GM23338 (cell line): ENCODE measurements around the gene EFS. TPM values are rescaled to one million over a fixed set of nuclear protein-coding genes. Genes with fewer than 3 reads are reported as not detected.

Experiments
- ATAC-seq: fragments of 200-7000 bp; cut with Tn5 transposase; 3 replicates; pipeline ENCODE4 v1.9.1; 2020
- DNase-seq: peaks from one replicate; pipeline ENCODE4 v3.0.0-alpha.2; 2015; ENCODE audit warnings: low spot score
- H2AFZ ChIP-seq: fragments of 200-600 bp; sonication (generic); 2 replicates; pipeline ENCODE4 v1.8.0; 2016; ENCODE audit warnings: antibody characterized with exemption, mild to moderate bottlenecking, moderate library complexity
- H3F3A ChIP-seq: fragments of 200-600 bp; sonication (generic); replicated peaks from 2 replicates; pipeline ENCODE4 v1.8.0; 2017; ENCODE audit warnings: antibody characterized with exemption, mixed run types, low read depth
- H3K27ac ChIP-seq: fragments of 200-600 bp; sonication (generic); 2 replicates; pipeline ENCODE4 v1.6.1; 2016; ENCODE audit warnings: low read depth
- H3K27me3 ChIP-seq: fragments of 200-600 bp; sonication (generic); 2 replicates; pipeline ENCODE4 v1.8.0; 2016; ENCODE audit warnings: mild to moderate bottlenecking, mixed run types, moderate library complexity; ENCODE audit not compliant: insufficient read depth
- H3K36me3 ChIP-seq: fragments of 200-600 bp; sonication (generic); 2 replicates; pipeline ENCODE4 v1.8.0; 2016; ENCODE audit warnings: mild to moderate bottlenecking; ENCODE audit not compliant: insufficient read depth
- H3K4me1 ChIP-seq: fragments of 200-600 bp; sonication (generic); 2 replicates; pipeline ENCODE4 v1.8.0; 2016; ENCODE audit warnings: mild to moderate bottlenecking, moderate library complexity; ENCODE audit not compliant: insufficient read depth
- H3K4me2 ChIP-seq: fragments of 200-600 bp; sonication (generic); 2 replicates; pipeline ENCODE4 v1.7.1; 2017; ENCODE audit warnings: mixed run types
- H3K4me3 ChIP-seq: fragments of 200-600 bp; sonication (generic); 2 replicates; pipeline ENCODE4 v1.6.1; 2016; ENCODE audit warnings: mixed run types
- H3K79me2 ChIP-seq: fragments of 200-600 bp; sonication (generic); replicated peaks from 2 replicates; pipeline ENCODE4 v1.8.0; 2017; ENCODE audit warnings: mild to moderate bottlenecking; ENCODE audit not compliant: insufficient read depth
- H3K9me2 ChIP-seq: fragments of 200-600 bp; sonication (generic); 2 replicates; pipeline ENCODE4 v1.8.0; 2017; ENCODE audit not compliant: insufficient read depth
- H4K20me1 ChIP-seq: fragments of 200-600 bp; sonication (generic); replicated peaks from 2 replicates; pipeline ENCODE4 v1.8.0; 2017; ENCODE audit warnings: mild to moderate bottlenecking; ENCODE audit not compliant: insufficient read depth
- H3K27ac Mint-ChIP-seq: 2 replicates; pipeline ENCODE4 v1.8.0; 2020; ENCODE audit warnings: inconsistent platforms, mild to moderate bottlenecking, moderate library complexity, mixed read lengths
- H3K27me3 Mint-ChIP-seq: 3 replicates; pipeline ENCODE4 v1.8.0; 2022; ENCODE audit warnings: low read depth, mild to moderate bottlenecking, moderate library complexity, mixed read lengths, inconsistent platforms; ENCODE audit not compliant: insufficient read depth, poor library complexity
- H3K36me3 Mint-ChIP-seq: 3 replicates; pipeline ENCODE4 v1.8.0; 2021; ENCODE audit warnings: low read depth, mild to moderate bottlenecking, inconsistent platforms, moderate library complexity, mixed read lengths
- H3K4me1 Mint-ChIP-seq: 3 replicates; pipeline ENCODE4 v1.8.0; 2020; ENCODE audit warnings: mild to moderate bottlenecking, inconsistent platforms, mixed read lengths
- H3K4me3 Mint-ChIP-seq: 3 replicates; pipeline ENCODE4 v1.8.0; 2021; ENCODE audit warnings: moderate library complexity, mild to moderate bottlenecking, inconsistent platforms, mixed read lengths
- H3K9me3 Mint-ChIP-seq: 3 replicates; pipeline ENCODE4 v1.8.0; 2020; ENCODE audit warnings: moderate library complexity, mild to moderate bottlenecking, inconsistent platforms, mixed read lengths
- EZH2 ChIP-seq: fragments of 200-600 bp; sonication (generic); IDR thresholded peaks from one replicate; pipeline ENCODE4 v1.8.0; 2017; ENCODE audit warnings: antibody characterized with exemption, mild to moderate bottlenecking, low read depth; ENCODE audit not compliant: unreplicated experiment
- EZH2phosphoT487 ChIP-seq: fragments of 200-600 bp; sonication (generic); IDR thresholded peaks from one replicate; pipeline ENCODE4 v1.8.1; 2018; ENCODE audit warnings: antibody characterized with exemption; ENCODE audit not compliant: unreplicated experiment
- NANOG ChIP-seq: IDR thresholded peaks from 2 replicates; pipeline ENCODE4 v1.6.1; 2016; ENCODE audit warnings: antibody characterized with exemption, borderline replicate concordance
- POLR2AphosphoS5 ChIP-seq: IDR thresholded peaks from 2 replicates; pipeline ENCODE4 v1.6.1; 2016; ENCODE audit warnings: antibody characterized with exemption, low read depth
- REST ChIP-seq: IDR thresholded peaks from one replicate; pipeline ENCODE4 v1.6.1; 2018; ENCODE audit warnings: antibody characterized with exemption; ENCODE audit not compliant: unreplicated experiment
- STAT1 ChIP-seq: IDR thresholded peaks from one replicate; pipeline ENCODE4 v1.6.1; 2016; ENCODE audit warnings: antibody characterized with exemption; ENCODE audit not compliant: unreplicated experiment
- ZNF114 ChIP-seq: fragments of 250-450 bp; sonication (Bioruptor Pico); IDR thresholded peaks from 2 replicates; pipeline ENCODE4 v1.5.0; 2020; ENCODE audit warnings: mild to moderate bottlenecking, moderate library complexity
- ZNF331 ChIP-seq: fragments of 250-450 bp; sonication (Bioruptor Pico); IDR thresholded peaks from 2 replicates; pipeline ENCODE4 v1.5.0; 2020; ENCODE audit warnings: low read depth, mild to moderate bottlenecking, moderate library complexity
- polyA plus RNA-seq: library from polyadenylated mRNA; unstranded; fragments of >200 nt; fragmentation: Nextera tagmentation; extraction: Ambion mirVana; gene quantifications from 2 replicates; pipeline ENCODE4 v1.2.1, GENCODE V29; 2016
- total RNA-seq: library from RNA; depleted of rRNA; stranded (reverse); fragments of >200 nt; shearing (Covaris generic); gene quantifications from 2 replicates; pipeline ENCODE4 v1.2.3, GENCODE V29; 2014
- TF ChIP-seq, protein P1 (sequence below), 2 experiments: fragments of 200-600 bp in 1 of 2; sonication (generic) in 1 of 2; conservative IDR thresholded peaks; 2 replicates each; pipeline versions ENCODE4 v1.5.1 to v1.6.1; 2016 to 2017; ENCODE audit warnings: antibody characterized with exemption in 2 of 2, low read depth in 2 of 2, mild to moderate bottlenecking in 2 of 2, moderate library complexity in 1 of 2
- TF ChIP-seq, protein P2 (sequence below): fragments of 250-450 bp; sonication (Bioruptor Pico); IDR thresholded peaks from 2 replicates; pipeline ENCODE4 v1.5.0; 2020; ENCODE audit warnings: mild to moderate bottlenecking, moderate library complexity

EFS gene
- total and polyA plus RNA-seq, 2 experiments from 2014 or later = 5.1 to 18.9 TPM

GRCh38 chr14:23346693-23347405, 18.1 kb downstream of the EFS start:
- Histone ChIP-seq H3K79me2 (no peaks in the 10 kb centered on the region), H3K27ac (no peak overlapping the region), H3K4me2 (peak overlapping the region; percentile 70), H3K4me1 (peaks cover 15% of the 10 kb centered on the region), H3K27me3 (peaks cover 15% of the 10 kb centered on the region), H3K36me3 (no peaks in the 10 kb centered on the region), H2AFZ (peak overlapping the region; percentile 66; the same call in 1 of the 2 replicates), H3K9me2 (no peaks in the 10 kb centered on the region), H3F3A (peaks cover 6% of the 10 kb centered on the region; the same call in 1 of the 2 replicates), H4K20me1 (peaks cover 5% of the 10 kb centered on the region; the same call in 1 of the 2 replicates), H3K4me3 (0 out of 2 replicates have a peak overlapping the region, but pooled peaks have one; percentile 36)
- Mint-ChIP-seq H3K4me1 (peaks cover 17% of the 10 kb centered on the region), H3K27me3 (peaks cover 6% of the 10 kb centered on the region), H3K36me3 (peaks cover 9% of the 10 kb centered on the region), H3K27ac (no peak overlapping the region), H3K9me3 (peaks cover 4% of the 10 kb centered on the region; the same call in 1 of the 3 replicates), H3K4me3 (no peak overlapping the region)
- peak; percentile 62 for DNase-seq
- TF ChIP-seq EZH2phosphoT487 = no peak
- TF ChIP-seq ZNF331 (CRISPR knock-in tag) = no peak
- TF ChIP-seq STAT1 = no peak
- no peak for TF ChIP-seq ZNF114
- TF ChIP-seq REST = no peak
- TF ChIP-seq, protein P1, sequence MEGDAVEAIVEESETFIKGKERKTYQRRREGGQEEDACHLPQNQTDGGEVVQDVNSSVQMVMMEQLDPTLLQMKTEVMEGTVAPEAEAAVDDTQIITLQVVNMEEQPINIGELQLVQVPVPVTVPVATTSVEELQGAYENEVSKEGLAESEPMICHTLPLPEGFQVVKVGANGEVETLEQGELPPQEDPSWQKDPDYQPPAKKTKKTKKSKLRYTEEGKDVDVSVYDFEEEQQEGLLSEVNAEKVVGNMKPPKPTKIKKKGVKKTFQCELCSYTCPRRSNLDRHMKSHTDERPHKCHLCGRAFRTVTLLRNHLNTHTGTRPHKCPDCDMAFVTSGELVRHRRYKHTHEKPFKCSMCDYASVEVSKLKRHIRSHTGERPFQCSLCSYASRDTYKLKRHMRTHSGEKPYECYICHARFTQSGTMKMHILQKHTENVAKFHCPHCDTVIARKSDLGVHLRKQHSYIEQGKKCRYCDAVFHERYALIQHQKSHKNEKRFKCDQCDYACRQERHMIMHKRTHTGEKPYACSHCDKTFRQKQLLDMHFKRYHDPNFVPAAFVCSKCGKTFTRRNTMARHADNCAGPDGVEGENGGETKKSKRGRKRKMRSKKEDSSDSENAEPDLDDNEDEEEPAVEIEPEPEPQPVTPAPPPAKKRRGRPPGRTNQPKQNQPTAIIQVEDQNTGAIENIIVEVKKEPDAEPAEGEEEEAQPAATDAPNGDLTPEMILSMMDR (conservative IDR thresholded peaks at IDR 0.05; ENCODE audit: low read depth in 2 of 2) = no peak
- TF ChIP-seq EZH2 = no peak
- TF ChIP-seq, protein P2, sequence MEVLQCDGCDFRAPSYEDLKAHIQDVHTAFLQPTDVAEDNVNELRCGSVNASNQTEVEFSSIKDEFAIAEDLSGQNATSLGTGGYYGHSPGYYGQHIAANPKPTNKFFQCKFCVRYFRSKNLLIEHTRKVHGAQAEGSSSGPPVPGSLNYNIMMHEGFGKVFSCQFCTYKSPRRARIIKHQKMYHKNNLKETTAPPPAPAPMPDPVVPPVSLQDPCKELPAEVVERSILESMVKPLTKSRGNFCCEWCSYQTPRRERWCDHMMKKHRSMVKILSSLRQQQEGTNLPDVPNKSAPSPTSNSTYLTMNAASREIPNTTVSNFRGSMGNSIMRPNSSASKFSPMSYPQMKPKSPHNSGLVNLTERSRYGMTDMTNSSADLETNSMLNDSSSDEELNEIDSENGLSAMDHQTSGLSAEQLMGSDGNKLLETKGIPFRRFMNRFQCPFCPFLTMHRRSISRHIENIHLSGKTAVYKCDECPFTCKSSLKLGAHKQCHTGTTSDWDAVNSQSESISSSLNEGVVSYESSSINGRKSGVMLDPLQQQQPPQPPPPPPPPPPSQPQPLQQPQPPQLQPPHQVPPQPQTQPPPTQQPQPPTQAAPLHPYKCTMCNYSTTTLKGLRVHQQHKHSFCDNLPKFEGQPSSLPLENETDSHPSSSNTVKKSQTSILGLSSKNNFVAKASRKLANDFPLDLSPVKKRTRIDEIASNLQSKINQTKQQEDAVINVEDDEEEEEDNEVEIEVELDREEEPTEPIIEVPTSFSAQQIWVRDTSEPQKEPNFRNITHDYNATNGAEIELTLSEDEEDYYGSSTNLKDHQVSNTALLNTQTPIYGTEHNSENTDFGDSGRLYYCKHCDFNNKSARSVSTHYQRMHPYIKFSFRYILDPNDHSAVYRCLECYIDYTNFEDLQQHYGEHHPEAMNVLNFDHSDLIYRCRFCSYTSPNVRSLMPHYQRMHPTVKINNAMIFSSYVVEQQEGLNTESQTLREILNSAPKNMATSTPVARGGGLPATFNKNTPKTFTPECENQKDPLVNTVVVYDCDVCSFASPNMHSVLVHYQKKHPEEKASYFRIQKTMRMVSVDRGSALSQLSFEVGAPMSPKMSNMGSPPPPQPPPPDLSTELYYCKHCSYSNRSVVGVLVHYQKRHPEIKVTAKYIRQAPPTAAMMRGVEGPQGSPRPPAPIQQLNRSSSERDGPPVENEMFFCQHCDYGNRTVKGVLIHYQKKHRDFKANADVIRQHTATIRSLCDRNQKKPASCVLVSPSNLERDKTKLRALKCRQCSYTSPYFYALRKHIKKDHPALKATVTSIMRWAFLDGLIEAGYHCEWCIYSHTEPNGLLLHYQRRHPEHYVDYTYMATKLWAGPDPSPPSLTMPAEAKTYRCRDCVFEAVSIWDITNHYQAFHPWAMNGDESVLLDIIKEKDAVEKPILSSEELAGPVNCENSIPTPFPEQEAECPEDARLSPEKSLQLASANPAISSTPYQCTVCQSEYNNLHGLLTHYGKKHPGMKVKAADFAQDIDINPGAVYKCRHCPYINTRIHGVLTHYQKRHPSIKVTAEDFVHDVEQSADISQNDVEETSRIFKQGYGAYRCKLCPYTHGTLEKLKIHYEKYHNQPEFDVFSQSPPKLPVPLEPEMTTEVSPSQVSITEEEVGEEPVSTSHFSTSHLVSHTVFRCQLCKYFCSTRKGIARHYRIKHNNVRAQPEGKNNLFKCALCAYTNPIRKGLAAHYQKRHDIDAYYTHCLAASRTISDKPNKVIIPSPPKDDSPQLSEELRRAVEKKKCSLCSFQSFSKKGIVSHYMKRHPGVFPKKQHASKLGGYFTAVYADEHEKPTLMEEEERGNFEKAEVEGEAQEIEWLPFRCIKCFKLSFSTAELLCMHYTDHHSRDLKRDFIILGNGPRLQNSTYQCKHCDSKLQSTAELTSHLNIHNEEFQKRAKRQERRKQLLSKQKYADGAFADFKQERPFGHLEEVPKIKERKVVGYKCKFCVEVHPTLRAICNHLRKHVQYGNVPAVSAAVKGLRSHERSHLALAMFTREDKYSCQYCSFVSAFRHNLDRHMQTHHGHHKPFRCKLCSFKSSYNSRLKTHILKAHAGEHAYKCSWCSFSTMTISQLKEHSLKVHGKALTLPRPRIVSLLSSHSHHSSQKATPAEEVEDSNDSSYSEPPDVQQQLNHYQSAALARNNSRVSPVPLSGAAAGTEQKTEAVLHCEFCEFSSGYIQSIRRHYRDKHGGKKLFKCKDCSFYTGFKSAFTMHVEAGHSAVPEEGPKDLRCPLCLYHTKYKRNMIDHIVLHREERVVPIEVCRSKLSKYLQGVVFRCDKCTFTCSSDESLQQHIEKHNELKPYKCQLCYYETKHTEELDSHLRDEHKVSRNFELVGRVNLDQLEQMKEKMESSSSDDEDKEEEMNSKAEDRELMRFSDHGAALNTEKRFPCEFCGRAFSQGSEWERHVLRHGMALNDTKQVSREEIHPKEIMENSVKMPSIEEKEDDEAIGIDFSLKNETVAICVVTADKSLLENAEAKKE (CRISPR knock-in tag) = no peak
- no peak for TF ChIP-seq POLR2AphosphoS5
- no peak for TF ChIP-seq NANOG
- ATAC-seq = peak; percentile 84
